Glomerular endothelial cell (primary cell): ENCODE data around the gene VPS50. TPM values are rescaled to one million over a fixed set of nuclear protein-coding genes. Genes with fewer than 3 reads are reported as not detected.
A peak's percentile ranks its signal among the peaks of the same experiment; 100 is the strongest.

Experiments
- DNase-seq: peaks from one replicate; pipeline ENCODE4 v3.0.0-alpha.2; 2011; ENCODE audit warnings: low read depth, low spot score; ENCODE audit errors: extremely low read depth
- total RNA-seq: library from RNA; depleted of rRNA; stranded (reverse); fragments of >200 nt; gene quantifications from 2 replicates; pipeline ENCODE4 v1.2.3, GENCODE V29; 2015

The VPS50 gene, protein sequence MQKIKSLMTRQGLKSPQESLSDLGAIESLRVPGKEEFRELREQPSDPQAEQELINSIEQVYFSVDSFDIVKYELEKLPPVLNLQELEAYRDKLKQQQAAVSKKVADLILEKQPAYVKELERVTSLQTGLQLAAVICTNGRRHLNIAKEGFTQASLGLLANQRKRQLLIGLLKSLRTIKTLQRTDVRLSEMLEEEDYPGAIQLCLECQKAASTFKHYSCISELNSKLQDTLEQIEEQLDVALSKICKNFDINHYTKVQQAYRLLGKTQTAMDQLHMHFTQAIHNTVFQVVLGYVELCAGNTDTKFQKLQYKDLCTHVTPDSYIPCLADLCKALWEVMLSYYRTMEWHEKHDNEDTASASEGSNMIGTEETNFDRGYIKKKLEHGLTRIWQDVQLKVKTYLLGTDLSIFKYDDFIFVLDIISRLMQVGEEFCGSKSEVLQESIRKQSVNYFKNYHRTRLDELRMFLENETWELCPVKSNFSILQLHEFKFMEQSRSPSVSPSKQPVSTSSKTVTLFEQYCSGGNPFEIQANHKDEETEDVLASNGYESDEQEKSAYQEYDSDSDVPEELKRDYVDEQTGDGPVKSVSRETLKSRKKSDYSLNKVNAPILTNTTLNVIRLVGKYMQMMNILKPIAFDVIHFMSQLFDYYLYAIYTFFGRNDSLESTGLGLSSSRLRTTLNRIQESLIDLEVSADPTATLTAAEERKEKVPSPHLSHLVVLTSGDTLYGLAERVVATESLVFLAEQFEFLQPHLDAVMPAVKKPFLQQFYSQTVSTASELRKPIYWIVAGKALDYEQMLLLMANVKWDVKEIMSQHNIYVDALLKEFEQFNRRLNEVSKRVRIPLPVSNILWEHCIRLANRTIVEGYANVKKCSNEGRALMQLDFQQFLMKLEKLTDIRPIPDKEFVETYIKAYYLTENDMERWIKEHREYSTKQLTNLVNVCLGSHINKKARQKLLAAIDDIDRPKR
- 11.8 and 15.5 TPM in 2 replicates for total RNA-seq

DNA sequence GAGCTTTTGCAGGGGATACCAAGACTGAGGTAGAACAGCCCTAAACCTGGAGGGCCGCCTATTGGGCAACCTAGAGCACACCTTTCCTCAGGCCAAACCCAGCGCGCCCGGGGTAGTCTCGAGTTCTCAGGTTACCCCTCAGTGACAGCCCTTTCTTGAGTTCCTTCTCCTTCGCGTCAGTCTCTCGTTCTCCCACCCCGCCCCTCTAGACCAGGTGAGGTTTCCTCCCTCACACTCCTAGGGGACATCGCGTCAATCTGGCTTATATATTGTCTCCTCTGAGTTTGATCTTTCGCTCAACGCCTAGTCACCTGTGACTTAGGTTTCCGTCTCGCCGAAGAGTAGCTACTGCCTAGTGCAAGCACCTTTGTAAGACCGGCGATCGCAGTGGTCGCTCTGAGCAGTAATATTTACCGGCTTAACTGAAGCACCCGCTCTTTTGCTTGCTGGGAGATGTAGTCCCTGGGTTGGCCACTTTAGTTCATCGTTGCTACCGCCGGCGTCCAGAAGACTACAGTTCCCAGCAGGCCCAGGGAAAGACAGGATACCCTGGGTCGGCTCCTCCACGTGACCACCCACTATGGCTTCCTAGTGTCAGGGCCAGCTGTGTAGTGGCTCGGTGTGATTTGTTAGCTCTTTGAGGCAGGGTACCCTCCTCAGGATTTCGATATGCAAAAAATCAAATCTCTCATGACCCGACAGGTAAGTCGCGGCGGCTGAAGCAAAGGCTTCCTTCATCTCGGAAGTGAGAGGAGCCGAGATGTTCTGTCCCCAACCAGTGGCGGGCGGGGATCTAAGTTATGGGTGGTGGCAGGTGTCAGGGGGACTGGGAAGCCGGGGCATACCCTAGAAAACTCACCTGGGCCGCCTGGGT is at the start of gene VPS50:
VPS50 (plus strand) TSS at position 568 of the 874 bp plus-strand sequence; CDS start at position 670, 102 bp downstream.
- DNase-seq: peak; percentile 77

DNA sequence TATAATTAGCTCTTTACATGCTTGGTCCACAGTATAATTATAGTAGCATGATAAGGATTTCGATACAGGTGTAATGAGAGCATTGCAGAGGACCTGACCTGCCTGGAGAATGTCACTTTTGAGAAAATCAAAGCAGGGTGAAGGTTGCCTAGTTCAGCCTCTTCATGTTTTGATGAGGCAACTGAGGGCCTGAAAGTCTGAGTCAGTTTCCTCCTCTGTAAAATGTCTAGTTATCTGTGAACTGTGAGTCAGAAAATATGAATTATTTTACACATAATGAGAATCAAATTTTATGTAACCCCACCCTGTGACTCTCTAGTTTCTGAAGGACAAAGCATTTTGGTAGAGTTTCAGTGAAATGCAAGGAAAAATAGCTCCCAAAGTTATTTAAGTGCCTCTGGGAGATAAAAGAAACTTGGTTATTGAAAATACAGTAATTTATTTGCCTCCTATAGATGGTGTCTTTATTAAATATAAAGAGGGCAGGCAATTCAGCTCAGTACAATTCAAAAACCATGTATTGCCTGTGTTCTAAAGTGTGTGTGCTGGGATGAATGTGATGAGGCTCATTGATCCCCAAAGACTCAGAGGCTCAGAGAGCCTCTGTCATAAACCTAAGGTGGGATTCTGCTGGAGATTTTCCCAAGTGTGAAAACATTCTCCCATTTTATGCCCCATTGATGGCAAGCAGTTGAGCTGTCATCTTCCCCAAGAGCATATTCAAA is 46.7 kb upstream of the VPS50 start:
- DNase-seq: no peak

DNA sequence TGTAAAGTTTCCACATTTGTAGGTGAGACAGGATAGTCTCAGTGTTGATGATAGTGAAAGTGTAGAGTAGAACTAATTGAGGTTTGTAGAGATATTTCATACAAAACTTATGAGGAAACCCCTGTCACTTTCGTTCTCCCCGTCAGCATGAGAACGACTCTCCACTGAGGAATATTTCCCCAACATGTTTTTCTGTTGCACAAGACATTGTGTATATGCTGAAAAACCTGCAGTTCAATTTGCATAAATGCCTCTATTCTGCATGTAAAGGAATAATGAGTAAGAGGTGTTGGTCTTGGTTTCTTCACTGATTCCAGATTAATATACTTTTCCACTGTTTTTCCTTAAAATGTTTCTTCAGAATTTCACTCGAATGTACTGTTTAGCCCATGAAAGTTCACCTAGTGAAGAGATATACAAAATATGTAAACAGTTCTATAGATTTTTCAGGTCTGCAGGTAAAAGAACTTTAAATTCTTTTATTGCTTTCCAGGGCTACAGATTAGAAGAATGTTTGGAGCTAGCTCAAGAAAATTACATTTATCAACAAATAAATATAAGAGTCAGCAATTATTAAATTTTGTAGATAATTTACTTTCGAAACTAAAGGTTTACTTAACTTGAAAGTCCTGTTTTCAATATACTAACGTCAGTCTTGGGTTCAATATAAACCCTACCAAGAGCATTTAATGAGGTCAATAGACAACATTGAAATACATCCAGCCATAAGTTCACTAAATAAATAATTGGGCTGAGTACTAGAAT is 43.1 kb upstream of the VPS50 start:
- DNase-seq: no peak

DNA sequence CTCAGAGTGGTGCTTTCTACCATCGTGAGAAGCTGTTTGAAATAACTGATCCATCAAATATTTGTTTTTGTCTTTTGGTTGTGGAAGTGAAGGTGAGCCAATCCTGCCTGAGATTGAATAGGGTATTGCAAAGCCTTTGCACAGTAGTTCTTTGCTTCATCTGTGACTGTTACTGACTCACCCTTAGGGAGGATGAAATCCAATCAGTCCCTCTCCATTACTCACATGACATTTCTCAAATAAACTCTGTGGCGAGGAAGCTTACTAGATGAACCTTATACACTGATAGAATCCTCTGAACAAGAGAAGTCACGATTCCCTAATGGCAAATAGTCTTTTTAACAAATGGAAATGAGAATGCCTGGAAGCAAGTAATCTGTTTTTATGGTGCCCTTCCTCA is 37.8 kb upstream of the VPS50 start:
- DNase-seq: no peak

DNA sequence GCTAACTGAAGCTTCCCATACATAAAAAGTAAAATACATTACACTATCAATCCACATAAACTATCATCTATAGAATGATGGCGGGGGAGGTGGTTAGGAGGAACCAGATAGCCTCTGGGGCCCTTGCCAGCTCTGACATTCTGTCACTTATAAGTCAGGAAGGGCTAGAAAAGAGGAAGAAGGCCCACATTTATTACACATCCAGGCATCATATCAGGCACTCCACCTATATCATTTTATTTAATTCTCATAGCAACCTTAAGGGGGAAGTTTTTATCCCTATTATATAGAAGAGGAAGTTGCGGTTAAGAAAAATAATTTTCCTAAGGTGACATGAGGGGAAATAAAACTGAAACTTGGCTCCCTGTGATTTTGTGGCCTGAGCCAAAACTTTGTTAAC is 35.8 kb upstream of the VPS50 start:
- no peak for DNase-seq

DNA sequence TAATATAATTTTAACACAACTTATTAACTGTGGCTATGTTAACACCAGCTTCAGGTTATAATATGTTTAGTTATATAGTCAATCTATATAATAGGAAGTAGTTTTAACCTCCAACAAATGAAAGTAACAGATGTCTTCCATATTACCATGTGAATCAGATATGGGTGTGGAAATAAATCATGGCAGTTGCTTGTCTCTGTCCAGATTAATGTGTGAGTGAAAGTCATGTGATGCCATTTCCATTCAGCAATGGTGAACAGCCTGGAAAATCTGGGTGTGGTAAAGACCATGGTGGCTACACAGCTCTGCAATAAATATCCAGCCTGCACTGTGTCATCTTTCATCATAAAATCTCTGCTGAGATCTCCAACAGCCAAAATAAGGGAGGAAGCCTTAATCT is 33.7 kb upstream of the VPS50 start:
- no peak for DNase-seq

DNA sequence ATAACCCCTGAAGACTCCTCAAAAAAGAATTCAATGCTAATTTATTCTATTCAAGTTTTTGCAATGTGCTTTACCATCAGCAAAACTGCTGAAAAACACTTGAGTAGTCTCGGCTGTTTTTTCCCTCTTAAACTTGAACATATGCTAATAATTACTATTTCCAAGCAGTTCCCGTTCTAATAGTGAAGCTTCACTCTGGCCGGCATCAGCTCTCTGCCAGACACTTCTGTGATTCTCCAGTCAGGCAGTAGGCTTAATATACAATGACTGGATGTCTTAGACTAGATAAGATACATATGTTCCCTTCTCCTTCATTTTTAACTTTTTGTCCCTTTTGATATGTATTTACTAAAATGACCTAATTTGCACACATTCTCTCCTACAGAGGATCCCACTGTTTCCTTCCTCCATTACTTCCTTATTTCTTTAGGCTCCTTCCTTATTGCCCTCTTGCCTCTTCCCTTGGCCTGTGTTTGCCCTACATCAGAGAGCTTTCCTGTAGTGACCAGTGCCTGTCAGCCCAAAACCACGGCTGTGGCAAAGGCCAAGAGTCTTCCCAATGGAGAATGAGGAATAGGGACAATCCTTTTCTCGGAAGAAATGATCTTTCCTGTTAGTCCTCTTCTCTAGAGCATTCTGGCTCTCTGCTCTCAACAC is 29.4 kb upstream of the VPS50 start:
- no peak for DNase-seq

DNA sequence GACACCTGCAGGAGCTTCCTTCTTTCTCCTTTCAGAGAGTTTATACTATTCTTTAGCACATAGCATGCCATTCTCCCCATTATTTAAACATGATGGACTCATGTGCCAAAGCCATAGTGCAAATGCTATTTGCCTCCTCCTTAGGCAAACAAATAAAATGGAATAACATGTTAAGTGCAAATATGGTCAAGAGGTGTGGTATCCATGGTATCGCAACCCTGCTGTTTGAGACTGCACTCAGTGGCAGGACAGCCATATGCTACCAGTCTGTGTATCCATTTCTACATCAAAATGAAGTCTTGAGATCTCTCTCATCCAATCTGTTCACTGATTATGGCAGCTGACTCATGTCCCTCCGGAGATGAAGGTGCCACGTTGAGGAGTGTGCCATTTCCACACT is 28.7 kb upstream of the VPS50 start:
- DNase-seq: no peak

DNA sequence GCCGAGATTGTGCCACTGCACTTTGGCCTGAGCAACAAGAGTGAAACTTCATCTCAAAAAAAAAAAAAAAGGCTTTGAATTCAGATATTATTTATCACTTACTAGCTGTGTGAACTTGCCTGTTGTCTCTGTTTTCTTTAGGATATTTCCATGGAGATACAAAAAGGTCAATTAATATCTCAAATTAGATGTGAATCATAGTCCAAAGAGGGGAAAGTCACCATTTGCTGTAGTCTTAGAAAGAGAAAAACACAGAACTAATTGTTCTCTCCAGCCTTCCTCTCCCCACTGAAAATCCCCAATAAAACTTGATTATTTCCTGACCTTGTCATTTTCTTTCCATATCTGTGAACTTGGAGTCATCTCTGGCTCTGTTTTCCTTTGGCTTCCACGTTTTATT is 27.1 kb upstream of the VPS50 start:
- DNase-seq: no peak

DNA sequence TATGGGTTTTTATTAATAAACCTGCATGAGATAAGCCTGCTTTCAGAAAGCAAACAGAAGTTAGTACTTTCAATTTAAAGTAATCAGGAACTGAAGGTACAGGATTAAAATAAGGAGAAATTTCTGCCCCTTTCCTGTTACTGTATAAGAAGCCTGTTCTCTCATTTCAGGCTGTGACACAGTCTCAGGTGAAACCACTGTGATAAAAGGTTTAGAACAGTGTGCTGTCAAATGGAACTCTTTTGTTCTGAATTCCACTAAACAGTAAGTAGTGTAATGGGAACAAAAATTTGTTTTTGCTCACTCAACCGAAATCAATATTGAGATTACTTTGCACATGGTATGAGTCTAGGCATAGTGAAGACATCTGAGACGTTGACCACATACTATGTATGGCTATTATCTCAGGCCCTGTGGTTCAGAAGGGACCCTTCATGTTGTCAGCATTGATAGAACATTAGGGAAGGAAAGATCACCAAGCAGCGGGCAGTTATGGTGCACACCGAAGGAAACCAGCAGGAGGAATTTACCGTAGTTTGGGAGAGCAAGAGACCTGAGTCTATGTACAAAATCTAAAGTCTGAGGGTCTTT is 20.8 kb upstream of the VPS50 start:
- DNase-seq: no peak

DNA sequence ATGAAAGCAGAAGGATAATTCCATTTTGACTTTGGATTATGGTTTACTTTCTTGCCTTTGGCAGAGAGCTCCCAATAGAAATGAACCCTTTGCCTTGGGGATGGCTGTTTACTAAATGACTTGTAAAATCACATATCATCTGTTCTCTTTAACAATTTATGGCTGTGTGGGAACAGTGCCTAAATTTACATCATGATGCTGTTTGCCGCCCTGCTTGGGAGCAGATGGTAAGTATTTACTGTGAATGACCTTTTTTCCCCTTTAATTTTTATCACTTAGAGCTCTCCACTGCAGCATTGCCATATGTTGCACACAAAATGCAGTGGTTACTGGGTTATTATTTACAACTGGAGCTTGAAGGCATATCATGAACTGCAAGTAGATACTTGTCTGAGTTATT is 19.3 kb upstream of the VPS50 start:
- no peak for DNase-seq

DNA sequence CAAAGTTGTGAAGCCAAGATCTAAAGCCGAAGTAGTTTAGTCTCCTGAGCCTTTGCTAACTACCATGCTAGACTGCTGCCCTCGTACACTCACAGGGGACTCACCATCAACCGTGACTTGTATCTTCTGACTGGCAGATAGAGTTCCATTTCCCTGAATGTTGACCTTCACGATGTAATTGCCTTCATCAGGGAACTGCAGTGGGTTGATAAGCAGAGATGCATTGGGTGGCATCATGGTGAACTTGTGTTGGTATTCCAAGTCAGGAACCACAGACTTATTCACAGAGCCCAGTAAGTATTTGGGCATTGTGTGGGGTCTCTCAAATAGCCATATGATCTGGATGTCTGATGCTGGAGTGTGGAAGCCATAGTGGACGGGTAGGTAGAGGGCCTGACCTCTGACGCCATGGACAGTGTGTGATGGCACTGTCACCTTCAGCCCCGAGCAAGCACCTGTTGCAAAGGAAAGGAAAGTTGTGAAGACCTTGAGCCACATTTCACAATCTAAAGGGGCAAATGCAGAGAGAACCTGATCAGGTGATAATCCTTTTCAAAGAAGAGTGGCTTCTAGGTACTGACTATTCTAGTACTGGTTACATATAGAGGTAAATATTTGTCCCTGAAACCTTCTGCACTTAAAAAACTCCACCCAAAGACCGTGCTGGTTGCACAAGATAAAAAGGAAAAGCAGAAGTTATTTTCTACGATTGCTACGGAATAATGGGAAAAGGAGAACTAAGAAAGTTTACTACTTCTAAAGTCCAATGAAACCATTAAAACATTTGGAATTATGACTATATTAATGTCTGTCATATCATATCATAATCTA is 13.0 kb upstream of the VPS50 start:
- no peak for DNase-seq

DNA sequence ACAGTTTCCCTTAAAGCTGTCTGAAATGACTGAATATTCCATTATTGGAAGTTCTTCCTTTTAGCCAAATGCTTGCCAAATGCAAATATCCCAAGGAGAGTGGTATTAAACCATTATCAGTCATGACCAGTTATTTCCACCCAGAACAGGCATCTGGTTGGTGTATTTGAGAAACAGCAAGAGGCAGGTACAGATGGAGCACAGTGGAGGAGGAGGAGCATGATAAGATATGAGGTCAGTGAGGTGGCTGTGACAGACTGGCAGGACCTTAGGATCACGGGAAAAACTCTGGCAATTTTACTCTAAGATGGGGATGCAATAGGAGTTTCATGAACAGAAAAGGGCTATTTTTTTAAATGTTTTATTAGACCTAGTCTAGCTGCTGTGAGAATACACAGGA is 12.3 kb upstream of the VPS50 start:
- DNase-seq: no peak

DNA sequence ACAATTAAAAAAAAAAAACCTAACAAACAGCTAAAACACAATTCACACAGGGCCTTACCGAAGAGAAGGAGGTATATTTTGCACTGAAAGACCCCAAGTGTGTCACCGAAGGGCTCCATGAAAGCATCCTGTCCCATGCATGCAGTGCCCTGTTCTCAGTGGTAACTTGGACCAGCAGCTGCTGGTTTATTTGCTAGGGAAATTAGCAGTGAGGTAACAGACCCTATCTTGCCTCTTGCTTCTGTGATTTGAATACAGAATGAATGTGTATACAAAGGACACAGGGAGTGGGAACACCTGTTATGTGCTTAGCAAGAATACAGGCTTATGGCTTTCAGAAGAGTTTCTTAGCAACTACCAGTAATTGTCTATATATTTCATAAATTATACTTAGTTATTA is 5.9 kb upstream of the VPS50 start, which contains the start of gene HEPACAM2:
HEPACAM2 (minus strand) TSS at position 160 of the 400 bp plus-strand sequence.
- no peak for DNase-seq

DNA sequence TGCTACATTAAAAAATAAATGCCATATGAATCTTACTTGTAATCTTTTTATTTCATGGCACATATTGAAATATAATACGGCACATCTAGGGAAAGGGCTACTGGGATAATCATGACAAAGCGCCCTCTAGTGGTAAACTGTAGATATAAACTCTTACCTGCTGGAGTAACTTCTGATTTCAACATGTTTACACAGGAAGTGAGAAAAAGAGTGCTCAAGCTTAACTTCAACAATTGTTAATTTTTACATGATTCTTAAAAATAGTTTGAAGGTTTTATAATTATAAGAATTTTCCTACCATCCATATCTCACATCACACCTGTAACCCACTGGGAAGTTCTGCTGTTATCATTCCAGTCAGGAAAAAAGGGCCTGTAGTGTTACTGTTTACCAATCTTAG is 3.9 kb upstream of the VPS50 start:
- DNase-seq: peak; percentile 55

DNA sequence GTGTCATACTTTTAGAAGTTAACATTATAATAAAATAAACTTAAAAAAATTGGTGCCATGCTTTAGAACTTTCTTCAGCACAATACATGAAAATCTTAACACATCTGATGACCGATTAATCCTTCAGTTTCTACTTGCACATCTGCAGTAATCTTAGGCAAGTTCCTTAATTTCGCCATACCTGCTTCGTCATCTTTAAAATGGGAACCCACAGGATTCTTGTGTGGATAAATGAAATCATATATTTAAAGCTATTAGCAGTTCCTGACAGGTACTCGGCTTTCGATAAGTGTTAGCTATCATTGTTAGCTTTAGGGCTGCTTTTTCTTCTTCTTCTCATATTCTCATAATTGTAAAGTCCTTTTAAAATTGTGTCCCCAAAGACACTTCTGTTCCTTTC is 907 bp upstream of the VPS50 start:
- no peak for DNase-seq

DNA sequence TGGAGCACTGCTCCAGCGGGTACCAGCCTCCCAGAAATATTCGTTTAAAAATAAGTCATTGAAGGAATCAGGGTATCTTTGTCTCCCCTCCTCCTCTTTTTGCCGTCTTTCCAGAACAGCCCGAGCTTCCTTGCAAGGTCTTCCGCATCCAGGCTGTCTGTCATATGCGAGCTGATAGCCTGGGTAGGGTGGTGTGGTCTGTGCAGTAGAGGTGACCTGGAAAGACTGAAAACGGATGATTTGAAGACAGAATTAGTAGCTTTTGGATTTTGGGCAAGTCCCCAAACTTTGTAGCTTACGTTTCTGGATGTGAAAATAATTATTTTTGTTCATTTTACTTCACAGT is 480 bp downstream of the VPS50 start:
- DNase-seq: no peak

DNA sequence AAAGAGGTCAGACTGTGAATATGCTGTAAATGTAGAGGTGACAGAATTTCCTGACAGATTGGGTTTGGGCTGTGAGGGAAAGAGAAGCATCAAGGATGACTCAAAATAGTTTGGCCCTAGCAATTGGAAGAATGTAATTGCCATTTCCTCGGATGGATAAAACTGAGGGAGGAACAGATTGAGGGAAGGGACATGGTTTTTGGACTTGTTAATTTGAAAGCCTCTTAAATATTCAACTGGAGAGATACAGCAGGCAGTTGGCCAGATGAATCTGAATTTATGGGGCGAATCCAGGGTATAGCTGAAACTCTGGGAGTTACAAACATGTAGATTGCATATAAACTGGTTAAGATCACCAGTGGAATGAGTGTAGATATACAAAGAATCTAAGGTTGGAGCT is 3.4 kb downstream of the VPS50 start:
- DNase-seq: no peak
